Caco-2 (cell line): ENCODE results near the gene FLNA. TPM values are rescaled to one million over a fixed set of nuclear protein-coding genes. Genes with fewer than 3 reads are reported as not detected.
A peak's percentile ranks its signal among the peaks of the same experiment; 100 is the strongest.

ENCODE experiments used
- BruUV-seq: library from RNA; stranded (reverse); fragments of 400-500 nt; replicated peaks from 2 replicates; lab custom pipeline; 2021; lab: Mats Ljungman, UMichigan
- CTCF ChIA-PET: fragments of 300-600 bp; sonication (Branson Sonifier 250); formaldehyde crosslinking; loops from one replicate; lab custom pipeline; 2022; ENCODE audit warnings: antibody characterized with exemption; lab: Charles Lee
- POLR2A ChIA-PET: fragments of 300-600 bp; sonication (Branson Sonifier 250); formaldehyde crosslinking; loops from one replicate; lab custom pipeline; 2022; ENCODE audit warnings: antibody characterized with exemption; lab: Charles Lee
- DNase-seq, 2 experiments: peaks; one replicate each; pipeline versions ENCODE4 v3.0.0 to v3.0.0-alpha.2; 2020 to 2022
- H3K27me3 ChIP-seq: replicated peaks from 2 replicates; pipeline ENCODE4 v1.6.0; 2011; ENCODE audit warnings: low read length; ENCODE audit not compliant: control insufficient read depth, insufficient read depth
- H3K36me3 ChIP-seq: 2 replicates; pipeline ENCODE4 v1.5.1; 2011; ENCODE audit warnings: low read length; ENCODE audit not compliant: control insufficient read depth, insufficient read depth
- H3K4me1 ChIP-seq: fragments of 250-450 bp; sonication (Bioruptor Pico); 2 replicates; pipeline ENCODE4 v1.5.1; 2020; ENCODE audit warnings: mild to moderate bottlenecking
- H3K4me3 ChIP-seq: 2 replicates; pipeline ENCODE4 v1.5.1; 2011; ENCODE audit warnings: low read depth, mild to moderate bottlenecking, control low read depth, low read length
- H3K9me3 ChIP-seq: fragments of 250-450 bp; sonication (Bioruptor Pico); 2 replicates; pipeline ENCODE4 v1.5.1; 2020; ENCODE audit warnings: mild to moderate bottlenecking, moderate library complexity
- H3K27ac Mint-ChIP-seq: one replicate; pipeline ENCODE4 v1.8.0; 2022; ENCODE audit warnings: mixed read lengths; ENCODE audit not compliant: unreplicated experiment
- H3K27me3 Mint-ChIP-seq: one replicate; pipeline ENCODE4 v1.8.0; 2022; ENCODE audit warnings: mixed read lengths; ENCODE audit not compliant: insufficient read depth, unreplicated experiment
- H3K36me3 Mint-ChIP-seq: one replicate; pipeline ENCODE4 v1.8.0; 2022; ENCODE audit warnings: mild to moderate bottlenecking, mixed read lengths; ENCODE audit not compliant: insufficient read depth, unreplicated experiment
- H3K4me1 Mint-ChIP-seq: one replicate; pipeline ENCODE4 v1.8.0; 2022; ENCODE audit warnings: low read depth, mixed read lengths; ENCODE audit not compliant: unreplicated experiment
- H3K4me3 Mint-ChIP-seq: one replicate; pipeline ENCODE4 v1.8.0; 2022; ENCODE audit warnings: mild to moderate bottlenecking, moderate library complexity, mixed read lengths; ENCODE audit not compliant: unreplicated experiment
- H3K9me3 Mint-ChIP-seq: one replicate; pipeline ENCODE4 v1.8.0; 2022; ENCODE audit warnings: mixed read lengths; ENCODE audit not compliant: unreplicated experiment
- CTCF ChIP-seq, 2 experiments: fragments of 200-600 bp in 1 of 2; IDR thresholded peaks; 1 replicate in 1 of 2; 2 replicates in 1 of 2; pipeline versions ENCODE4 v1.5.1 to v1.8.0; 2011 to 2022; ENCODE audit warnings: antibody characterized with exemption in 1 of 2, control low read depth in 1 of 2, inconsistent platforms in 1 of 2, low read depth in 1 of 2, low read length in 1 of 2, mild to moderate bottlenecking in 1 of 2, moderate library complexity in 1 of 2; ENCODE audit not compliant: insufficient read depth in 1 of 2, severe bottlenecking in 1 of 2, unreplicated experiment in 1 of 2
- intact Hi-C: fragments of 100-400 bp; cut with micrococcal nuclease; formaldehyde crosslinking; loops from one replicate; pipeline ENCODE4 v1.10.0; 2022; ENCODE audit not compliant: unreplicated experiment
- total RNA-seq: library from RNA; stranded (reverse); gene quantifications from 2 replicates; pipeline ENCODE4 v1.2.3, GENCODE V29; 2022

The FLNA gene
- total RNA-seq, 1 experiment from 2014 or later, result 546 TPM

- CTCF ChIA-PET, result no interaction called here
- peaks cover 2% of the 10 kb centered on the region for H3K36me3 ChIP-seq
- Mint-ChIP-seq H3K4me3 (no peak overlapping the region), H3K9me3 (no peaks in the 10 kb centered on the region), H3K36me3 (peaks cover 75% of the 10 kb centered on the region), H3K27ac (no peak overlapping the region), H3K4me1 (no peaks in the 10 kb centered on the region), H3K27me3 (no peaks in the 10 kb centered on the region)
- no peak overlapping the region for H3K4me3 ChIP-seq
- POLR2A ChIA-PET, result no interaction called here
- intact Hi-C loops, result no loop called here
- no peaks in the 10 kb centered on the region for H3K27me3 ChIP-seq
- no peaks in the 10 kb centered on the region for H3K9me3 ChIP-seq
- TF ChIP-seq CTCF (IDR thresholded peaks at IDR 0.05; ENCODE audit: insufficient read depth in 1 of 2, low read depth in 1 of 2, low read length in 1 of 2, severe bottlenecking in 1 of 2, unreplicated experiment in 1 of 2), result no peak
- no TSS peak for BruUV-seq
- peak in 1 of 2 experiments; percentile 22 for DNase-seq
- H3K4me1 ChIP-seq, result no peaks in the 10 kb centered on the region
These were observed 24.5 kb downstream of the FLNA start for GRCh38 chrX:154349979-154350378.

GRCh38 chrX:154349359-154349935 is 25.0 kb downstream of the FLNA start:
- POLR2A ChIA-PET, result no interaction called here
- intact Hi-C loops, result no loop called here
- H3K36me3 Mint-ChIP-seq, result peaks cover 72% of the 10 kb centered on the region
- H3K27me3 ChIP-seq, result no peaks in the 10 kb centered on the region
- H3K4me3 ChIP-seq, result no peak overlapping the region
- H3K27me3 Mint-ChIP-seq, result no peaks in the 10 kb centered on the region
- BruUV-seq, result no TSS peak
- H3K4me1 ChIP-seq, result no peaks in the 10 kb centered on the region
- CTCF ChIA-PET, result no interaction called here
- no peaks in the 10 kb centered on the region for H3K4me1 Mint-ChIP-seq
- H3K9me3 Mint-ChIP-seq, result no peaks in the 10 kb centered on the region
- no peaks in the 10 kb centered on the region for H3K9me3 ChIP-seq
- TF ChIP-seq CTCF (IDR thresholded peaks at IDR 0.05; ENCODE audit: insufficient read depth in 1 of 2, low read depth in 1 of 2, low read length in 1 of 2, severe bottlenecking in 1 of 2, unreplicated experiment in 1 of 2), result no peak
- DNase-seq, result peak in 1 of 2 experiments; percentile 17
- no peak overlapping the region for H3K4me3 Mint-ChIP-seq
- peaks cover 2% of the 10 kb centered on the region for H3K36me3 ChIP-seq
- H3K27ac Mint-ChIP-seq, result no peak overlapping the region

- Histone ChIP-seq H3K27me3 (no peaks in the 10 kb centered on the region), H3K4me3 (no peak overlapping the region), H3K9me3 (no peaks in the 10 kb centered on the region), H3K36me3 (peaks cover 2% of the 10 kb centered on the region), H3K4me1 (no peaks in the 10 kb centered on the region)
- no peak overlapping the region for H3K4me3 Mint-ChIP-seq
- intact Hi-C loops, result no loop called here
- ChIA-PET POLR2A (no interaction called here), CTCF (no interaction called here)
- H3K4me1 Mint-ChIP-seq, result no peaks in the 10 kb centered on the region
- no peaks in the 10 kb centered on the region for H3K27me3 Mint-ChIP-seq
- H3K27ac Mint-ChIP-seq, result no peak overlapping the region
- no peak for TF ChIP-seq CTCF (IDR thresholded peaks at IDR 0.05; ENCODE audit: insufficient read depth in 1 of 2, low read depth in 1 of 2, low read length in 1 of 2, severe bottlenecking in 1 of 2, unreplicated experiment in 1 of 2)
- BruUV-seq, result TSS peak; percentile 49
- H3K9me3 Mint-ChIP-seq, result no peaks in the 10 kb centered on the region
- DNase-seq, result peak; percentile 4 to 23
- H3K36me3 Mint-ChIP-seq, result peaks cover 66% of the 10 kb centered on the region
These were observed 25.6 kb downstream of the FLNA start for GRCh38 chrX:154348646-154349358.
